Thoracic aorta endothelial cell (primary cell): Measurements from ENCODE around the gene PTPRZ1. TPM values are rescaled to one million over a fixed set of nuclear protein-coding genes. Genes with fewer than 3 reads are reported as not detected.

Source experiments
- small RNA-seq: library from RNA; depleted of rRNA; stranded (forward); fragments of <200 nt; gene quantifications from one replicate; pipeline ENCODE3, GENCODE V24; 2012
- total RNA-seq: library from RNA; depleted of rRNA; stranded (reverse); fragments of >200 nt; gene quantifications from 2 replicates; pipeline ENCODE4 v1.2.3, GENCODE V29; 2012

Gene PTPRZ1
- total RNA-seq = under 0.01 TPM in 1 of 2 replicates, not detected in the other

GRCh38 chr7:121872831-121873288 lies at the start of gene PTPRZ1:
TSS of gene PTPRZ1 (plus strand) at chr7:121873161. CDS start at chr7:121873500, 339 bp downstream.

Small RNA genes within 50 kb of the gene (small RNA-seq; reads per million reads assigned to genes)
- not detected for gene RNU7-154P
